Erythroblast (primary cell): ENCODE data around the gene SCPEP1.

Experiments
- GATA1 ChIP-seq: IDR thresholded peaks from 2 replicates; pipeline ENCODE4 v1.6.1; 2011; ENCODE audit warnings: low read depth, mild to moderate bottlenecking, control low read depth, low read length, moderate library complexity
- POLR2A ChIP-seq: IDR thresholded peaks from 2 replicates; pipeline ENCODE4 v1.6.1; 2011; ENCODE audit warnings: mild to moderate bottlenecking, low read length

DNA sequence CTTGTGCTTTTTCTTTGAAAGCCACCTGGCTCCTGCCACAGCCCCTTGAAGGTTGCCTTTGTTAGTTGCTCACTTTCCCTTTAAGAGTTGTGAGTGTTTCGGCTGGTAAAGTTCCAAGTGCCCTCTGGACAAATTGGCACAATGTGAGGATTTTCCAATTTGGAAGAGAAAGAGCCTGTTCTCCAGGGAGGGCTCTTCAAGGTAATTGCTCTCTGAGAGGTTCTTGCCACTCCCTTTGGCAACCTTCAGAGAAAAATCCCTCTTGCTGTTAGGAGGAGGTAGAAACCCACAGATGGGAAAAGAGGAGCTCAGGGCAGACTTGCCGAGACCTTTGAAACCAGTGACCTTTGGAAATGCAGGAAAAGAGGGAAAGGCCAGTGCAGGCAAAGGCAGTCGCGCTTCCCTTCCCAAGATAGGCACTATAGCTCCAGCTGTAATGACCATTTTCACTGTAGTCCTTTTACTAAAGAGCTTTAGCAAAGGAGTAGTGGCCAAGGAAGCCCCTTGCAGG, 58.1 kb downstream of the SCPEP1 start:
- no peak for TF ChIP-seq POLR2A
- TF ChIP-seq GATA1, result no peak
